Suppressor macrophage (primary cell): Measurements from ENCODE around the gene CD6.

Experiments used
- DNase-seq, 4 experiments: peaks; one replicate each; pipeline ENCODE4 v3.0.0-alpha.2; 2020 to 2022

CD6 gene

DNA sequence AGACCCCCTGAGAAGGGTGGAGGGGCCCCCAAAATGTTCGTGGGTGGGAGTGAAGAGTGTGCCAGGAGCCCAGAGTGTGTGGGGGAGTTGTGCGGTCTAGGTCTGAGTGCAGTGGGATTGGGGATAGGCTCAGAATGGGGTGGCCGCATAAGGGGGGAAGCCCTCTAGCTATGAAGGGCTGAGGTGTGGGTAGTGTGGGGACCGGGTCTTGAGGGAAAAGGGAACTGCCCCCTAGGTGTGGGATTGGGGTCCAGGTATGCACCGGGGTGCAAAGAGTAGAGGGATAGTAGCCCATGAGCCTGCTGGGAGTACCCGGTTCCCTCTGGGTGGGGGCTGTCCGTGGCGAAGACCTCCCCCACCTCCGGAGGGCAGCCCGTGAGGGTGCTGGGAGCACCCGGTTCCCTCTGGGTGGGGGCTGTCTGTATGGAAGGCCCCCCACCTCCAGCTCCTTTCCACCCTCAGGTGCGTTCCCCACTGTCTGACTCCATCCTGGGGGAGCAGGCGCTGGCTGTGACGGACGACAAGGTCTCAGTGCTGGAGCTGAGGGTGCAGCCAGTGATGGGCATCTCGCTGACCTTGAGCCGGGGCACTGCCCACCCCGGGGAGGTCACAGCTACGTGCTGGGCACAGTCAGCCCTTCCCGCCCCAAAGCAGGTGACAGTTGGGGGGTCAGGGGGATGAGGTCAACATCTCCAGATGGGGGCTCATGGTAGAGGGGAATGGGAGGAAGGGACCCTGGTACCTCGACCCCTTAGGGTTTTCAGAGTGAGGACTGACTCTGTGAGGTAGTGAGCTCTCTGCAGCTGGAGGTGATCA is 36.5 kb upstream of the CD6 start:
- peak in 1 of 4 experiments; percentile 49 for DNase-seq

DNA sequence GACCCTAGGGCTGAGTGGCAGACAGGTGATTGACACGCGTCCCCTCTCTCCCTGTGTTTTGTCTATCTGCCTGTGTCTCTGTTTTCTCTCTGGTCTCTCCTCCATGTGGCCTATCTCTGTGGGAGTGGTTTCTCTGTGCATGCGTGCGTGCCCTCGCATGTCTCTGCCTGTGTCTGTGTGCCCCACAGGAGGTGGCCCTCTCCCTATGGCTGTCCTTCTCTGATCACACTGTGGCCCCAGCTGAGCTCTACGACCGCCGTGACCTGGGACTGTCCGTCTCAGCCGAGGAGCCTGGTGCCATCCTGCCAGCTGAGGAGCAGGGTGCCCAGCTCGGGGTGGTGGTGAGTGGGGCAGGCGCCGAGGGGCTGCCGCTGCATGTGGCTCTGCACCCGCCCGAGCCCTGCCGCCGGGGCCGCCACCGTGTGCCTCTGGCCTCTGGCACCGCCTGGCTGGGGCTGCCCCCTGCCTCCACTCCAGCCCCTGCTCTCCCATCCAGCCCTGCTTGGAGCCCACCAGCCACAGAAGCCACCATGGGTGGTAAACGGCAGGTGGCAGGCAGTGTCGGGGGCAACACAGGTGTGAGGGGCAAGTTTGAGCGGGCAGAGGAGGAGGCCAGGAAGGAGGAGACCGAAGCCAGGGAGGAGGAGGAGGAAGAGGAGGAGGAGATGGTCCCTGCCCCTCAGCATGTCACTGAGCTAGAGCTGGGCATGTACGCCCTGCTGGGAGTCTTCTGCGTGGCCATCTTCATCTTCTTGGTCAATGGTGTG is 35.6 kb upstream of the CD6 start:
- peak in 1 of 4 experiments; percentile 46 for DNase-seq

DNA sequence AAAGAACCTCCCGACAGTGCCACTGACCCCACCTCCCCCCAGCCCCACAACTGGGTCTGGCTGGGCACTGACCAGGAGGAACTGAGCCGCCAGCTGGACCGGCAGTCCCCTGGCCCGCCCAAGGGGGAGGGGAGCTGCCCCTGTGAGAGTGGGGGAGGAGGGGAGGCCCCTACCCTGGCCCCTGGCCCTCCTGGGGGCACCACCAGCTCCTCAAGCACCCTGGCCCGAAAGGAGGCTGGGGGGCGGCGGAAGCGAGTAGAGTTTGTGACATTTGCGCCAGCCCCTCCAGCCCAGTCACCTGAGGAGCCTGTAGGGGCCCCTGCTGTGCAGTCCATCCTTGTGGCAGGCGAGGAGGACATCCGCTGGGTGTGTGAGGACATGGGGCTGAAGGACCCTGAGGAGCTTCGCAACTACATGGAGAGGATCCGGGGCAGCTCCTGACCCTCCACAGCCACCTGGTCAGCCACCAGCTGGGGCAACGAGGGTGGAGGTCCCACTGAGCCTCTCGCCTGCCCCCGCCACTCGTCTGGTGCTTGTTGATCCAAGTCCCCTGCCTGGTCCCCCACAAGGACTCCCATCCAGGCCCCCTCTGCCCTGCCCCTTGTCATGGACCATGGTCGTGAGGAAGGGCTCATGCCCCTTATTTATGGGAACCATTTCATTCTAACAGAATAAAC is 34.9 kb upstream of the CD6 start:
- no peak for DNase-seq

DNA sequence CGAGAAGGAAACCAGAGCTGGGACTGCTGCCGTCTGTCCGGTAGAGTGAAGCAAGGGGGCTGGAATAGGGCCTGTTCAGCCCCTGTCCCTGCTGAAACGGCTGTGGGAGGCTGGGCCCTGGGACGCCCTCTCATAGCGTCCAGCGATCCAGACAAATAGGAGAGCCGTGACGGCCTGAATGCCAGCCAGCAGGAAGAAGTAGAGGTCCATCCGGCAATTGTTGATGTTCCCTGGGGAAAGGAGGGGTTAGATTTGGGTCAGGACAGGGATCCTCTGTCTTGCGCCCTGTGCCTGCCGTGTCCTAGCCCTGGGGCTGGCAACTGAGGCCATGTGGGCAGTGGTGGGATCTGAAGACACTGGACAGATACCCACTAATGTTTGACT is 34.3 kb upstream of the CD6 start:
- no peak for DNase-seq

DNA sequence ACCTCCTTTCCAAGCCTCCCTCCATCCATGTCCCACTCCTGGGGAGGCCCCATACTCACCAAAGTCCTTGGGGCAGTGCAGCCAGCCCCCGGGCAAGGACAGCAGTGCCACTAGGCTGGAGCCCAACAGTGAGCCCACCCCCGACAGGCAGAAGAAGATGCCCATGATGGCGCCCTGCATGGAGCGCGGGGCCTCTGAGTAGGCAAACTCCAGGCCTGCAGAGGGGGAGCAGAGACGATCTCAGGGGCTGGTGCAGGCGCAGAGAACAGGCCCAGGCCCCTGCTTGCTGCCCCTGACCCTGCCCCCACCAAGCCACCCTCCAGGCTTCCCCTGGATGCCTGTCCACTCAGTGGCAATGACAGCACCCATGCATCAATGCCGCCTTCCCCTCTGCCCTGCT is 33.7 kb upstream of the CD6 start:
- DNase-seq = no peak

DNA sequence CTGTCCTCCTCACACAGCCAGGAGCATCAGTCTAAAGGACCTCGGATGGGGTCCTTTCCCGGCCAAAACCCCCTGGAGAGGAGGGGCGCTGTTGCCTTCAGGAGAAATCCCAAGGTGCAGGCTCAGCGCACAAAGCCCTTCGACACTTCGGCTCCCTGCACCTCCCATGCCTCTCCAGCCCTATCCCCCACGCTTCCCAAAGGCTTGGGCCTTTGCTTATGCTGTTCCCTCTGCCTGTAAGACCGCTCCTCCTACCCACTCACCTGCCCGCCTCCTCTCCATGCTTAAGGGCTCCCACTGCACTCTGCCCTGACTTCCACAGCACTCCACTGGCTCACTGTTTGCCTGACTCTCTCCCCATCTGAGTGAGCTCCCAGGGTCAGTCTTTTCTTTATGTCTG is 33.0 kb upstream of the CD6 start:
- no peak for DNase-seq

DNA sequence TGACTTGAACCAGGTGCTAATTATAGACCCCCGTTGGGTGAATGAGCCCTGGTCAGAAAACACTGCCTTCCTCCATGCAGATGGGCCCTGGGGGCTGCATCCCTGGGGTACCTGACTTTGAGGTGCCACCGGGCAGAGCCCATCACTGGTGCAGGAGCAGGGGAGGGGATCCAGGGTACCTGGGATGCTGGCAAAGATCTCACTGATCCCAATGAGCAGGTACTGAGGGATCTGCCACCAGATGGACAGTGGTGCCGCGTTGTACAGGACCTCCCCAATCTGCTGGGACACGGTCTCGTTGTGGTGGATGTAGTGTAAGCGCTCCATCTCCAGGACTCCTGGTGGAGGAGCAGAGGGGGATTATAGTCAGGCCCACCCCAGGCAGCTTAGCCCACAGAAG is 32.2 kb upstream of the CD6 start:
- no peak for DNase-seq

DNA sequence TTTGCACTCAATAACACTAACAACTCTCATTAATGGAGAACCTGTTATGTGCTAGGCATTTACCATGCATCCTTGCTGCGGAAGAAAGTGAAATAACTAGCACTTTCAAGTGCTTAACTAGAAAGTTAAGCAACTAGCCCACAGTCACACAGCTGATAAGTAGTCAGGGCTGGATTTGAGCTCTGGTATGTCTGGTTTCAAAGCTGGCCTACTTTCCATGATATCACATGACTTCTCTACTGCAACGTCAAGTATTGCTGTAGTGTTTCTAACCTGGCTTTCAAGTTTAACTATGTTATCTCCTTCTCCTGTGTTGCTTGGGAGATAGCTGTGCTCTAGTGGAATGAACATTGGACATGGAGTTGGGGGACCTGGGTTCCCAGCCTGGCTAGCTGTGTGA is 31.6 kb upstream of the CD6 start:
- DNase-seq = no peak

DNA sequence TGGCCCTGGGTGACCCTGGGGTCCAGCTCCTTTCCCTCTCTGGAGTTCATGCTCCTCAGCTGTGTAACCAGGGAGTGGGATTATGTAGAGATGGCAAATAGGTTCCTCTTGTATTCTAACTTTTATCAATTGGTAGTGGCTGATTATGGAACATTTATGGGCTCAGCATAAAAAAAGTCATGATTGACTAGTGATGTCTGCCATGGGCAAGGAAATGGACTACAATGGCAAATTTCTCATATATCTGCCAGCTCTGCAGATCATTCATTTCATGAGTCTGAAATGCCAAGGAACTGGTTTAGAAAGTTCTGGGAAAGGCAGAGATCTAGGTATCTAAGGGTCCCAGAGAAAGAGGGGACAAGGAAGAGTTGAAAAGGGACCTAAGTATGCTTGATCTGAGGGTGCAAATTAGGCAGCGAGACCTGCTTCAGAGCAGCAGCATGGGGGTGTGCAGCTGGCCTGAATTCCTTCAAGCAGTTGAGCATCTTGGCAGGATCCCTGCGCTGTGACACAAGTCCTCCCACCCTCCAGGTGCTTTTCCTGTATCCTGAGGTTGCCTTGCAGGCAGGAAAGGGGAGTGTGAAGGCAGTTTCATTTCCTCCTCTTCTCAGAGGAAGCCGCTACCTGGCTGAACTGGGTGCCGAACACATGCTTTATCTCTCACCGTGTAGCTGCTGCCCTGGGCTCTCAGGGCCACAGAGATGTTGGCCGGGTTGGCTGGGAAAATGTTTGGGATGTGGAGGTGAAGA is 29.9 kb upstream of the CD6 start:
- DNase-seq = no peak

DNA sequence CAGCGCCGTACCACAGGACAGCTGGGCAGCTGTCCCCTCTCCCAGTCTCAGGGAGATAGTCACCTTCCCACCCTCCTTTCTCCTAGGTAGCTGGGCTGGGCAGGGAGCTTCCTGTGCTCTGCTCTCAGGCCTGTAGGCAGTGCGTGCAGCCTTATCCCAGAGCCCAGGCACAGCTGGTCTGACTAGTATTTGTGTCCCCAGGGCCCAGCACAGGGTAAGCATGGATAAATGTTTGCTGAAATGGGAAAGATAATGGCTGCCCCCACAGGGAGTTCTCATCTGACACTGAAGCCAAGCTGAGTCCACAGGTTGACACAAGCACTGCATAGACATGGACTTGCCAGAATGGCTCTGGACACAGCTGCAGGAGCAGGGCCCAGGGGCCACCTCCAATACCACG is 29.3 kb upstream of the CD6 start:
- DNase-seq = no peak

DNA sequence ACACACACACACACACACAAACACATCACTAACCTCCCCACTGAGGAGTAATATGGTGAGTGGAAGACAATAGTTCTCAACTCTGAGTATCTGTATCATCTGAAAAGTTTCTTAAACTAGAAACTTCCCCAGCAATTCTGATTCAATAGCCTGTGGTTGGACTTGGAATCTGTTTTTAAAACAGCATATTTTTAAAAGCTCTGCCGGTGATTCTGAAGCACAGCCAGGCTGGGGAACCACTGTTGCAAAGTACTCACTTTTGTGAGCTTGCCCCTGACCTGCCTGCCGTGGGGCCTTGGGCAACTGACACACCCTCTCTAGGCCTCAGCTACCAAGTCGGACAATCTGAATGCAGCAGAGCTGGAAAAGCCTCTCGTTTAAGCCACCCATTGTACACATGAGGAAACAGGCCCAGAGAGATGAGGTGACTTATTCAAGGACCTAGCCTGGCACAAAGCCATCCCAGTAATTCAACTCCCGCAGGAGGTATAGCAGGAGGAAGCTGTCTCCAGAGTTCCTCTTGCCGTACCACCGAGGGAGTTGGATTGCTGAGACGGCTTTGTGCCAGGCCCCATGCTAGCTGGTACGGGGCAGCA is 28.4 kb upstream of the CD6 start:
- DNase-seq = no peak

DNA sequence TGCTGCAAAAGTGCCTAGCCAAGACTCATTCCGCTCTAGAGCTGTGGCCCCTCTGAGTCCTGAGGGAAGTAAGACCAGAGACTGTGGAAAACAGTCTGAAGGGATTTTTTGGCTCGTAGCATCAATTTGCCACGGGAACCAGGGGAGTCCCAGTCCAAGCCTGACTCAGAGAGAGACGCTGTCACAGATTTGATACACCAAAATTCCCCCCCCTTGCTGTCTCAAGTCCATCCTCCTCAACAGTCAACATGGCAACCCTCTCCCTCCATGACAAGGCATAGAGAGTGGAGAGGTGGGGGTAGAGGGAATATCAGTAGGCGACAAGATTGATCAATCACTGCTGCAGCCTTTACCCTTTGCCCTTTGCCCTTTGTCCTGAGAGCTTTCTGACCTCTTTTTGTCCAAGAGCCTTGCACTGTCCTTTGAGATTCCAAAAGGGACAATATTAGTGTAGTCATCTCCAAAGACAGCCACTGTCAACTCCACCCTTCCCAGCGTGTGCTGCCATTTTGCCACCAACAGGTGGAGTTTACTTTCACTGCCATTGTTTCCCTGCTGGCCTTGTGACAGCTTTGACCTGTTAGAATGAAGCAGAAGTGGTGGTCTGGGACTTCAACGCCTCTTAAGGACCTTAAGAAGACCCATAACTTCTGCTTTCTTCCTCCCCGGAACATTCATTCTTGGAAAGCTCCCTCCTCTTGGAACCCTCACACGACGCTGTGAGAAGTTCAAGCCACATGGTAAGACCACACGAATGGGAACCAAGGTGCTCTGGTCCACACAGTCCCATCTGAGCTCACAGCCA is 26.8 kb upstream of the CD6 start:
- peak; percentile 60 to 77 (median 68) for DNase-seq

DNA sequence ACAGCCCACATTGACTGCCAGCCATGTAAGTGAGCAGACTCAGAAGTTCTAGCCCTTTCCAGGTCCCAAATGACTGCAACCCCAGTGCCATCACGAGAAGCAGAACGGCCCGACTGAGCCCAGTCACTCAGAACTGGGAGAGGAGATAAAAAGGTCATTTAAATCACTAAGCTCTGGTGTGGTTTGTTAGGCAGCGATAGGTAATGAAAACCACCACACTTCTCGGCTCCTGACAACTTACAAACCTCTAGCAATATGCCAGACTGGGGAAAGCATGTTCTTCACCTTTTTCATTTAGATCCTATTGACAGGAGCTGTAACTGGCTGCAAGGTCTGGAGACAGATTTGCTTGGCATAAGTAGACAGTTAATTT is 26.2 kb upstream of the CD6 start:
- no peak for DNase-seq

DNA sequence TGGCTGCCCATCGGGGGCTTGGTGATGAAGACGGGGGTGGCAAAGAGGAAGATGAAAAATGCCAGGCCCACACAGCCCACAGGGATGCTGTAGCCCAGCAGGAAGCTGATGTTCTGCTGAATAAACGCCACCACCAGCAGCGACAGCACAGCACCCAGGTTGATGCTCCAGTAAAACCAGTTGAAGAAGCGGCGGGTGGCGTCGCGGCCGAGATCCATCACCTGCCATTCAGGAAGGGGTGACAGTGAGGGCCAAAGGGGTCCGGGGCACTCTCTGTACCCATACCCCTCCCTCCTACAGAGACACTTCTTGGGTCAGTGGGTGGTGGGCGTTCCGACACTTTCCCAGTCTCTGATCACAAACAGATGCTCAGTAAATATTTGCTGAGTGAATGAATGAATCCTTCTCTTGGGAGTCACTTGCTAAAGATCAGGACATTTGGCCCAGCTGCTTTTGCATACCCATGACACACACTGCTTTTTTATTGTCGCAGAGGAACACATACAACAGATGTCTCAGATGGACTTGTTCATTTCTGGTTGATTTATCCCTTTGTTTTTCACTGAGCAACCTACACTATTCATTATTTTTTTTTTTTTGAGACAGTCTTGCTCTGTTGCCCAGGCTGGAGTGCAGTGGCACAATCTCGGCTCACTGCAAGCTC is 24.7 kb upstream of the CD6 start:
- no peak for DNase-seq

DNA sequence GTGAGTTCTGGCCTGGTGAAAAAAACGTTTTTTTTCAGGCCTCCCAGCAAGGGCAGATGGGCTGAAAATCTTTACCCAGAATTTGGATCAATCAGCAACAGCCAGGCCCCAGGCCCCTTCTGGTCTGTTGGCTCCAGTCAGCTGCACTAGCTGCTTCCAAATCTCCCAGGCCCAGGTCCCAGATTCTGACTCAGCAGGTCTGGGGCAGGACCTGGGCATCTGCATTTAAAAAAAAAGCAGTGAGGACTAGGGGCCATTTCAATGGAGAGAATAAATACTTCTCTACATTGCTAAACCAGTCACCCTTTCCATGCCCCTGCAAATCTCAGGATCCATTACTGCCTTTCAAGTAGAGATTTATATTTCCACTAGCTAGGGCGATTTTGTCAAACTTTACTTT is 23.8 kb upstream of the CD6 start:
- DNase-seq = no peak

DNA sequence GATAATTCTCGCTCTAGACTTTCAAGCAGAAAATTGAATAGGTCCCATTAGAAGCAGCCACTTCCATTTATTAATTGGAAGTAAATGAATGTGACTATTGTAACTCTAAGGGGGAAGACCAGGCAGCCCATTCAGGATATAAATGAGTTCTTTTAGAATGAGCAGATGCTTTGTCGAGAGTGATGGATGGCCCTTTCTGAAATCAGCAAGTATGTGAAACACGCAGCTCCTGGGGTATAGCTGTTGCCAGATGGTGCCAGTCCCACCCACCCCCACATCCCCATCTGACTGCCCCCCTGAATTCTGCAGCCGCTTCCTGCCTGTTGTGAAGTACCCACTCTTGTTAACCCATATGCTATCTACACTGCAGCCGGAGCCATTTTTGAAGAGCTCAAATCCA is 23.2 kb upstream of the CD6 start:
- no peak for DNase-seq

DNA sequence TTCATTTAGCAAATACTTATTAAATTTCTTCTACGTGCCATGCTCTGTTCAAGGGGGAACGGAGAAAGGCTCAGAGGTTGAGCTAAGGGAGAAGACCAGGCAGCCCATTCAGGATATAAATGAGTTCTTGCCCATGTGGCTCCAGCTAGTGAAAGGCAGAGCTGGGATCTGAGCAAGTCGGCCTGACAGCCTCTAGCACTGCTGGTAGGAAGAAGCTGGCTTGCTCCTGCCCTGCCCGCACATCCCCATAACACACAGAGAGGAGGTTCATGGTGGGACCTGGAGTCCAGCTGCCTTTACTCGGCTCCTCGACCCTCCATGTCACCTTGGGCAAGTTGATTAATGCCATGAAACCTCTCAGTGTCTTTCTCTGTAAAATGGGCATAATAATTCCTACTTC is 21.5 kb upstream of the CD6 start:
- peak in 2 of 4 experiments; percentile 43 to 44 for DNase-seq

DNA sequence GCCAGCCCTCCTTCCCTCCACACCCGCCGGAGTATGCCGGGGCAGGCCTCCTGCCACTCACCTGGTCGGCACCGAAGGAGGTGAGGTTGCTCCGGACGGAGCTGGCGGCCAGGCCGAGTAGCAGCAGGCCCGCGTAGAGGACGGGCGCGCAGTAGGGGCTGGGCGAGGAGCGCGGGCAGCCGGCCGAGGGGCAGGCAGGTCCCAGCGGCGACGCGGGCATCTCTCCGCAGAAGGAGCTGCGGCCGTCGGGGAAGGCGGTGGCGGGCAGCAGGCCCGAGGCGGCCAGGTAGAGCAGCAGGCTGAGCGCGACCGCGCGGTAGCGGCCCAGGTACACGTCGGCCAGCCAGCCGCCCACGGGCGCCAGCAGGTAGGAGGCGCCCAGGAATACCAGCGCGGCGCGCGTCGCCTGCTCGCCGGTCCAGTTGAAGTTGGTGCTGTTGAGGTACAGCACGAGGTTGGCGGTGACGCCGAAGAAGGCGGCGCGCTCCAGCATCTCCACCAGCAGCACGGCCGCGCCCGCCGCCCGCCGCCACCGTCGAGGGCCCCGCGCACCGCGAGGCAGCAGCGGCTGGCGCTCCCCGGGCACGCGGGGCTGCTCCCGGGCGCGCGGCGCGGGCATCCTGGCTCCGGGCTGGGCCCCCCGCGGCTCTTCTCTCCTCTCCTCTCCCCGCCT is 20.4 kb upstream of the CD6 start:
- peak; percentile 42 to 78 (median 57) for DNase-seq

DNA sequence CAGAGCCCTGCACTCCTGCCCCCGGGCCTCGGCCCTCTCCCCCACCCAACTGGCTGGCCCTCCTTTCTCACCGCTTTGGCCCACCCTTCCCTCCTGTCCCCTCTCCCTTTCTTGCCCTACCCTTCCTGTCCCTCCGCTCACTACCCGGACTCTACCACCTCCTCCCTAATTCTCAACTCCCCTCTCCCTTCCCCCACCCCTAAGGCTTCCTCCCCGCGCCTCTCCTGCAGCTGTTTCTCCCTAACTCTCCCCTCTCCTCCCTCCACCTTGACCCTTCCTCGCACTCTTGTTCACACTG is 19.9 kb upstream of the CD6 start:
- peak in 3 of 4 experiments; percentile 23 to 62 (median 60) for DNase-seq

DNA sequence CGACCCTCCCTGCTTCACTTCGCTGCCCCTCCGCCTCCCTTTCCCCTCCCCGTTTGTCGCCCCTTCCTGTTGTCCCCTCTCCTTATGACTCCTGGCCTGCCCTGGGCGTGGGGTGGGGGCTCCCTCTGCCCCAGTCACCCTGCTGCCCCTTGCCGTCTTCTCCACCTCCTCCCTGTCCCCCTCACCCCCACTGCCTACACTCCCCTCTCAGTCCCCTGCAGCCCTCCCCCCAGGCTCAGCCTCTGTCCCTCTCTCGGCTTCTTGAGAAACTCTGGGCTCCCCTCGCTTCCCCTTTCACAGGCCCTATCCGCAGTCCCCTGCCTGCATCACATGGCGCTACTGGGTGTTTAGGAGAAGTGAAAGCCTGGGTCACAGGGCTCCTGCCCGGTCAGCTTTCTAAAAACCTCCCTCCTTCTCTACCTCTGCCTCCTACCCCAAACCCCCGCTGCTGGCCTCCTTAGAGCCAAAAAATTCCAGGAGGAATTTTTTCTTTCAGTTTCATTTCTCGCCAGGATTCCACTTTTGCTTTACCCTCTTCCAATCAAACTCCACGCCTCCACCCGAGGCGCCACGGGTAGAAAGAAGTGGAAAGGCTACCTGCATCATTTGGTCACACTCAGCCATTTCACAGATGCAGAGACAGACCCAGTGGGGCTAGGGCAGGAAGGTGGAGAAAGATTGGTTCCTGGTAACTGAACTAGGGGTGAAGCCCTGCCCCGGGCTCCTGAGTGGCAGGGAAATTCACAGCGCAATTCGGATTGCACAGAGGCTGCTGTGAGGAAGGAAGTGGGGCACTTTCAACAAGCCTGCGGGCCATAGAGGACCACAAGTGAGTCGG is 19.4 kb upstream of the CD6 start, which contains the start of gene SLC15A3:
TSS of gene SLC15A3 (minus strand) at position 273 of the 838 bp plus-strand sequence. CDS start 625 bp downstream, outside the sequence.
- peak; percentile 93 to 98 (median 96) for DNase-seq
